MM.1S (cell line): ENCODE results near the gene MEG3.

Experiments used
- DNase-seq: peaks from one replicate; pipeline ENCODE4 v3.0.0-alpha.2; 2015
- H2AFZ ChIP-seq: fragments of 300-600 bp; sonication (generic); 2 replicates; pipeline ENCODE4 v1.6.0; 2016; ENCODE audit warnings: antibody characterized with exemption, low read length
- H3F3A ChIP-seq: fragments of 300-600 bp; sonication (generic); 2 replicates; pipeline ENCODE4 v1.6.1; 2016; ENCODE audit warnings: mild to moderate bottlenecking, antibody characterized with exemption, low read length, moderate library complexity, mixed read lengths; ENCODE audit not compliant: insufficient read depth
- H3K27ac ChIP-seq: fragments of 300-600 bp; sonication (generic); 2 replicates; pipeline ENCODE4 v1.5.1; 2016; ENCODE audit warnings: mild to moderate bottlenecking, low read length
- H3K27me3 ChIP-seq: fragments of 300-600 bp; sonication (generic); replicated peaks from 2 replicates; pipeline ENCODE4 v1.6.0; 2016; ENCODE audit warnings: low read length; ENCODE audit not compliant: insufficient read depth
- H3K36me3 ChIP-seq: fragments of 300-600 bp; sonication (generic); replicated peaks from 2 replicates; pipeline ENCODE4 v1.6.1; 2016; ENCODE audit warnings: mild to moderate bottlenecking, low read length, mixed read lengths; ENCODE audit not compliant: insufficient read depth
- H3K4me1 ChIP-seq: fragments of 300-600 bp; sonication (generic); 2 replicates; pipeline ENCODE4 v1.6.1; 2016; ENCODE audit warnings: low read length, mixed read lengths
- H3K4me2 ChIP-seq: fragments of 300-600 bp; sonication (generic); 2 replicates; pipeline ENCODE4 v1.6.0; 2016; ENCODE audit warnings: low read depth, low read length
- H3K4me3 ChIP-seq: fragments of 300-600 bp; sonication (generic); 2 replicates; pipeline ENCODE4 v1.5.1; 2016; ENCODE audit warnings: low read length, mixed read lengths
- H3K79me2 ChIP-seq: fragments of 300-600 bp; sonication (generic); 2 replicates; pipeline ENCODE4 v1.6.1; 2016; ENCODE audit warnings: mixed run types, low read length, mixed read lengths
- H3K9ac ChIP-seq: fragments of 300-600 bp; sonication (generic); 2 replicates; pipeline ENCODE4 v1.6.1; 2016; ENCODE audit warnings: low read length, mixed read lengths
- H3K9me2 ChIP-seq: fragments of 300-600 bp; sonication (generic); replicated peaks from 2 replicates; pipeline ENCODE4 v1.6.1; 2016; ENCODE audit warnings: mild to moderate bottlenecking, low read length, mixed read lengths; ENCODE audit not compliant: insufficient read depth
- H3K9me3 ChIP-seq: fragments of 300-600 bp; sonication (generic); replicated peaks from 2 replicates; pipeline ENCODE4 v1.6.1; 2016; ENCODE audit warnings: mild to moderate bottlenecking, low read length, mixed read lengths; ENCODE audit not compliant: insufficient read depth
- H4K20me1 ChIP-seq: fragments of 300-600 bp; sonication (generic); 2 replicates; pipeline ENCODE4 v1.6.1; 2016; ENCODE audit warnings: mild to moderate bottlenecking, low read length, moderate library complexity, mixed read lengths; ENCODE audit not compliant: insufficient read depth
- EZH2 ChIP-seq: fragments of 300-600 bp; sonication (generic); optimal IDR thresholded peaks from 2 replicates; pipeline ENCODE3; 2017; ENCODE audit warnings: low read depth, mild to moderate bottlenecking, antibody characterized with exemption, low read length, mixed read lengths
- EZH2phosphoT487 ChIP-seq: fragments of 300-600 bp; sonication (generic); IDR thresholded peaks from 2 replicates; pipeline ENCODE4 v1.6.1; 2018; ENCODE audit warnings: antibody characterized with exemption, low read length
- TF ChIP-seq, protein P1 (sequence below): fragments of 300-600 bp; sonication (generic); IDR thresholded peaks from 2 replicates; pipeline ENCODE4 v1.5.1; 2016; ENCODE audit warnings: antibody characterized with exemption, low read length, mixed read lengths

Gene MEG3

DNA sequence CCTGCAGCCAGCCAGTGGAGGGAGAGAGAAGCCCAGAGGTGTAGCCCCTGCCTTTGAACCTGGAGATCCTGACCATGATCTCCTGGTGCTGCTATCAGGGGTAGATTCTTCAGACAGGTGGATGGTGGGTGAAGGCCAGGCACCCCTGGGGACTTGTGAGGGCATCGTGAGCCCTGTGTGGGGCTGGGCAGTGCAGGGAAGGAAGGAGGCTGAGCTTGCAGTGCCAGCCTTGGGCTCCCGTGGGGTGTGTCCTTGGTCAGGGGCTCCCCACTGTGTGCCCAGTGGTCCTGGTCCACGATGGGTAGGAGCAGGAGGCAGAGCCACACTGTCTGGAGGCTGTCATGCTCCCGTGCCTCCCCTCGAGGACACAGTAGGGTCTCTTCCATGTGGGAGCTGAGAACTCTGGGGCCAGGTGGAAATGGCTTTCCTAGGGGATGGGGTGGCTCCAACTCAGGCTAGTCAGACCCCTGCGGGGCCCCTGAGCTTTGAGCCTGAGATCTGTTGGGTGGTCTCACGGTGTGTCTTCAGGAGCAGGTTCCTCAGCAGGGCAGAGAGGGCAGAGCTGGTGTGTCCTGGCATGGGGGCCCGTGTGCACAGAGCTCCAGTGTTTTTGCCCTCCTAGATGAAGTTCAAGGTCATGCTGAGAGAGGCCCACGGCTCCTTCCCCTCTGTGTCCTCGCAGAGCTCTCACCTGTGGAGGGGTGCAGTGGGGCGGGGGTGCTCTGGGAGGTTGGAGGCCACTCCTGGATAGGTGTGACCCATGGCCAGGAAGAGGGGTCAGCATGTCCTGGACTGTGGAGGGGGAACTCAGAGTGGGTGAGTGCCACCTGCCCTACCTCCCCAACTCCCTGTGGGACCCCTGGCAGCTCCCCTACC lies 52.6 kb downstream of the MEG3 start:
- no peaks in the 10 kb centered on the region for H3K36me3 ChIP-seq
- H4K20me1 ChIP-seq = no peaks in the 10 kb centered on the region
- H3F3A ChIP-seq = no peaks in the 10 kb centered on the region
- no peaks in the 10 kb centered on the region for H3K9me2 ChIP-seq
- no peaks in the 10 kb centered on the region for H3K27me3 ChIP-seq
- H3K27ac ChIP-seq = no peak overlapping the region
- no peak for DNase-seq
- H3K9ac ChIP-seq = no peak overlapping the region
- no peaks in the 10 kb centered on the region for H3K9me3 ChIP-seq
- no peaks in the 10 kb centered on the region for H3K4me1 ChIP-seq
- H3K79me2 ChIP-seq = no peaks in the 10 kb centered on the region
- H3K4me3 ChIP-seq = no peak overlapping the region
- no peak overlapping the region for H3K4me2 ChIP-seq
- H2AFZ ChIP-seq = no peak overlapping the region
- TF ChIP-seq, protein P1, sequence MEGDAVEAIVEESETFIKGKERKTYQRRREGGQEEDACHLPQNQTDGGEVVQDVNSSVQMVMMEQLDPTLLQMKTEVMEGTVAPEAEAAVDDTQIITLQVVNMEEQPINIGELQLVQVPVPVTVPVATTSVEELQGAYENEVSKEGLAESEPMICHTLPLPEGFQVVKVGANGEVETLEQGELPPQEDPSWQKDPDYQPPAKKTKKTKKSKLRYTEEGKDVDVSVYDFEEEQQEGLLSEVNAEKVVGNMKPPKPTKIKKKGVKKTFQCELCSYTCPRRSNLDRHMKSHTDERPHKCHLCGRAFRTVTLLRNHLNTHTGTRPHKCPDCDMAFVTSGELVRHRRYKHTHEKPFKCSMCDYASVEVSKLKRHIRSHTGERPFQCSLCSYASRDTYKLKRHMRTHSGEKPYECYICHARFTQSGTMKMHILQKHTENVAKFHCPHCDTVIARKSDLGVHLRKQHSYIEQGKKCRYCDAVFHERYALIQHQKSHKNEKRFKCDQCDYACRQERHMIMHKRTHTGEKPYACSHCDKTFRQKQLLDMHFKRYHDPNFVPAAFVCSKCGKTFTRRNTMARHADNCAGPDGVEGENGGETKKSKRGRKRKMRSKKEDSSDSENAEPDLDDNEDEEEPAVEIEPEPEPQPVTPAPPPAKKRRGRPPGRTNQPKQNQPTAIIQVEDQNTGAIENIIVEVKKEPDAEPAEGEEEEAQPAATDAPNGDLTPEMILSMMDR = no peak
- TF ChIP-seq EZH2phosphoT487 (no peak), EZH2 (no peak)

DNA sequence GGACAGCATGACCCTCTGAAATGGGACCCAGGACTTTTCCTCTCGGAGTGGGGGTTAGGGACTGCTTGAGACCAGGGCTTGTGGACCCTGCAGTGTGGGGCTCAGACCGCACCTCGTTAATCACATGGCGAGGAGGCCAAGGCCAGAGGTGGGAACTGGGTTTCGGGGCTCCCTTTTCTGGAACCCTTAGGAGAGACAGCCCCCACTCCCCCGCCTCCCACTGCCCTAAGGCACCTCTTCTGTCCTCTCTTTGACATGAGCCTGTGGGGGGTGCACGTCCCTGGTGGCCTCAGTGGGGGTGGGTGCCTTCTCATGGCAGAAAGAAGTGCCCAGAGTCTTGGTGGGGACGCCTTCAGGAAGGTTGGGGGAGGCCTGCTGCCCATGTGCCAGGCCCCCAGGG lies 53.3 kb downstream of the MEG3 start:
- 0 out of 2 replicates have a peak, but pooled peaks cover 3% of the 10 kb centered on the region for H3K27me3 ChIP-seq
- TF ChIP-seq, protein P1 = no peak
- TF ChIP-seq EZH2phosphoT487 (no peak), EZH2 (no peak)
- no peaks in the 10 kb centered on the region for H3K79me2 ChIP-seq
- no peak overlapping the region for H3K4me3 ChIP-seq
- H4K20me1 ChIP-seq = no peaks in the 10 kb centered on the region
- H3K27ac ChIP-seq = no peak overlapping the region
- H2AFZ ChIP-seq = no peak overlapping the region
- H3K9ac ChIP-seq = no peak overlapping the region
- no peaks in the 10 kb centered on the region for H3K9me2 ChIP-seq
- H3K4me1 ChIP-seq = no peaks in the 10 kb centered on the region
- no peak overlapping the region for H3K4me2 ChIP-seq
- no peaks in the 10 kb centered on the region for H3F3A ChIP-seq
- H3K36me3 ChIP-seq = no peaks in the 10 kb centered on the region
- no peaks in the 10 kb centered on the region for H3K9me3 ChIP-seq
- DNase-seq = no peak

DNA sequence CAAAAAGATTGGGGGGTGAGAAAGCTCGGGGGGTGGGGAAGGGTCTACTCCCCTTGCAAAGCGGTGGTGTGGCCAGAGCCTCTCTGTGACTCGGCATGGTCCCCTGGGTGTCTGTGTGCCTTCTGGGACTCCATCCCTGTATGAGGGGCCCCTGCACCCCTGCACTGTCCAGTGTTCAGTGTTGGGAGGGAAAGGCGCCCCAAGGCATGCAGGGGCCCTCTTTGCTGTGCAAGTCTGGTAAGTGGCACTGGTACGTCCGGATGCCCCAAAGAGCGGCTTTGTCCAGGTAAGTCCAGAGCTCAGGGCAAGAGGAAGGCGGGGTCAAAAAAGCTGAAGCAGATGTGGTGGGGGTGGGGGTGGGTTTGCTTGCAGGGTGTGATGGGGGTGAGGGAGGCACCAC lies 53.9 kb downstream of the MEG3 start:
- Histone ChIP-seq H3K4me2 (no peak overlapping the region), H3K27ac (no peak overlapping the region), H2AFZ (no peak overlapping the region), H4K20me1 (no peaks in the 10 kb centered on the region), H3K27me3 (0 out of 2 replicates have a peak, but pooled peaks cover 5% of the 10 kb centered on the region), H3K79me2 (no peaks in the 10 kb centered on the region), H3K9me2 (no peaks in the 10 kb centered on the region), H3K9me3 (no peaks in the 10 kb centered on the region), H3K4me1 (no peaks in the 10 kb centered on the region), H3K36me3 (no peaks in the 10 kb centered on the region), H3F3A (no peaks in the 10 kb centered on the region), H3K4me3 (no peak overlapping the region), H3K9ac (no peak overlapping the region)
- TF ChIP-seq EZH2phosphoT487 (no peak), EZH2 (no peak)
- TF ChIP-seq, protein P1 = no peak
- no peak for DNase-seq
